MM.1S (cell line): ENCODE measurements around the gene CFAP73.

ENCODE experiments used
- CTCF ChIP-seq: fragments of 300-600 bp; sonication (generic); IDR thresholded peaks from 2 replicates; pipeline ENCODE4 v1.5.1; 2016; ENCODE audit warnings: antibody characterized with exemption, low read length, mixed read lengths
- EZH2 ChIP-seq: fragments of 300-600 bp; sonication (generic); optimal IDR thresholded peaks from 2 replicates; pipeline ENCODE3; 2017; ENCODE audit warnings: low read depth, mild to moderate bottlenecking, antibody characterized with exemption, low read length, mixed read lengths
- EZH2phosphoT487 ChIP-seq: fragments of 300-600 bp; sonication (generic); IDR thresholded peaks from 2 replicates; pipeline ENCODE4 v1.6.1; 2018; ENCODE audit warnings: antibody characterized with exemption, low read length

GRCh38 chr12:113143959-113144358 lies 5.6 kb upstream of the CFAP73 start:
- TF ChIP-seq EZH2, result no peak
- no peak for TF ChIP-seq CTCF
- no peak for TF ChIP-seq EZH2phosphoT487
